GM12878 (cell line): ENCODE measurements around the gene OSBPL10. TPM values are rescaled to one million over a fixed set of nuclear protein-coding genes. Genes with fewer than 3 reads are reported as not detected.

ENCODE experiments used
- ATAC-seq: fragments of 200-7000 bp; cut with Tn5 transposase; 3 replicates; pipeline ENCODE4 v1.9.1; 2020; ENCODE audit warnings: mild to moderate bottlenecking, moderate library complexity
- BruUV-seq: library from RNA; stranded (reverse); fragments of 400-500 nt; replicated peaks from 2 replicates; lab custom pipeline; 2021; lab: Mats Ljungman, UMichigan
- CTCF ChIA-PET: fragments of 300-600 bp; sonication (Branson Sonifier 250); formaldehyde crosslinking; extraction: SDS; loops from one replicate; lab custom pipeline; 2021; ENCODE audit warnings: inconsistent platforms; lab: Yijun Ruan, JAX
- POLR2A ChIA-PET: fragments of 350-600 bp; formaldehyde crosslinking; extraction: SDS; loops from one replicate; lab custom pipeline; 2021; ENCODE audit warnings: inconsistent platforms; lab: Charles Lee
- RAD21 ChIA-PET: fragments of 300-600 bp; sonication (Branson Sonifier 250); formaldehyde crosslinking; loops from one replicate; lab custom pipeline; 2023; ENCODE audit warnings: antibody characterized with exemption; ENCODE audit not compliant: unreplicated experiment; lab: Charles Lee
- SMC1A ChIA-PET: fragments of 300-600 bp; sonication (Branson Sonifier 250); formaldehyde crosslinking; loops from one replicate; lab custom pipeline; 2023; ENCODE audit not compliant: unreplicated experiment, uncharacterized antibody; lab: Charles Lee
- DNase-seq: peaks from one replicate; pipeline ENCODE4 v3.0.0-alpha.2; 2011; ENCODE audit warnings: low read depth, low spot score
- FAIRE-seq: peaks from 3 replicates; lab custom pipeline; 2011; peaks lifted over from hg19 to GRCh38; lab: Jason Lieb, UNC
- H2AFZ ChIP-seq: 2 replicates; pipeline ENCODE4 v1.6.0; 2011; ENCODE audit warnings: low read depth, low read length, control low read depth; ENCODE audit not compliant: control insufficient read depth
- H3K27ac ChIP-seq: 2 replicates; pipeline ENCODE4 v1.5.1; 2011; ENCODE audit warnings: control low read depth; ENCODE audit not compliant: control insufficient read depth, insufficient read depth
- H3K27me3 ChIP-seq, 2 experiments: replicated peaks in 1 of 2; 2 replicates each; pipeline versions ENCODE4 v1.6.0 to v1.6.1; 2011; ENCODE audit warnings: low read length in 1 of 2; ENCODE audit not compliant: control insufficient read depth in 2 of 2, insufficient read depth in 2 of 2
- H3K36me3 ChIP-seq, 2 experiments: 2 replicates each; pipeline ENCODE4 v1.5.1; 2011; ENCODE audit warnings: low read length in 1 of 2; ENCODE audit not compliant: control insufficient read depth in 2 of 2, insufficient read depth in 2 of 2
- H3K4me1 ChIP-seq: 2 replicates; pipeline ENCODE4 v1.6.1; 2011; ENCODE audit warnings: mild to moderate bottlenecking, low read length, moderate library complexity, mixed read lengths; ENCODE audit not compliant: control insufficient read depth, insufficient read depth
- H3K4me2 ChIP-seq: 2 replicates; pipeline ENCODE4 v1.6.0; 2011; ENCODE audit warnings: control low read depth; ENCODE audit not compliant: control insufficient read depth, insufficient read depth
- H3K4me3 ChIP-seq: fragments of 200-600 bp; sonication (generic); 2 replicates; pipeline ENCODE4 v1.5.1; 2016
- H3K79me2 ChIP-seq: 2 replicates; pipeline ENCODE4 v1.6.0; 2011; ENCODE audit warnings: low read length; ENCODE audit not compliant: control insufficient read depth, insufficient read depth
- H3K9ac ChIP-seq: 2 replicates; pipeline ENCODE4 v1.8.0; 2011; ENCODE audit warnings: low read length, control low read depth, mixed read lengths; ENCODE audit not compliant: control insufficient read depth, insufficient read depth
- H3K9me3 ChIP-seq: replicated peaks from 3 replicates; pipeline ENCODE4 v1.5.1; 2011; ENCODE audit warnings: mild to moderate bottlenecking, low read length; ENCODE audit not compliant: control insufficient read depth, insufficient read depth
- H4K20me1 ChIP-seq: 2 replicates; pipeline ENCODE4 v1.6.0; 2011; ENCODE audit not compliant: control insufficient read depth, insufficient read depth
- CREM ChIP-seq: IDR thresholded peaks from 2 replicates; pipeline ENCODE4 v1.6.1; 2014; ENCODE audit warnings: antibody characterized with exemption, low read depth
- IKZF2 ChIP-seq, 2 experiments: fragments of 450-650 bp; IDR thresholded peaks; 2 replicates each; pipeline ENCODE4 v1.6.1; 2017; ENCODE audit warnings: mild to moderate bottlenecking in 2 of 2, moderate library complexity in 2 of 2
- SIX5 ChIP-seq: IDR thresholded peaks from 2 replicates; pipeline ENCODE4 v1.6.1; 2011; ENCODE audit warnings: mild to moderate bottlenecking, low read depth, low read length, moderate library complexity; ENCODE audit not compliant: severe bottlenecking
- SRF ChIP-seq, 2 experiments: IDR thresholded peaks; 2 replicates each; pipeline ENCODE4 v1.6.1; 2011; ENCODE audit warnings: low read depth in 2 of 2, low read length in 2 of 2, mild to moderate bottlenecking in 1 of 2, moderate library complexity in 1 of 2
- TCF3 ChIP-seq: IDR thresholded peaks from 2 replicates; pipeline ENCODE4 v1.6.1; 2012; ENCODE audit warnings: low read depth, mild to moderate bottlenecking, low read length, borderline replicate concordance; ENCODE audit not compliant: insufficient read depth
- TCF7 ChIP-seq: IDR thresholded peaks from 2 replicates; pipeline ENCODE4 v1.6.1; 2014; ENCODE audit warnings: antibody characterized with exemption, borderline replicate concordance
- ZZZ3 ChIP-seq: IDR thresholded peaks from 2 replicates; pipeline ENCODE4 v1.6.1; 2011; ENCODE audit warnings: low read depth; ENCODE audit not compliant: control insufficient read depth, insufficient read length
- WGBS: methylation state at CpG from one replicate; pipeline ENCODE4 v1.1.6; 2016; ENCODE audit warnings: low lambda C conversion rate; ENCODE audit not compliant: insufficient replicate concordance, insufficient coverage; ENCODE audit errors: missing lambda C conversion rate; 5-methylcytosine and 5-hydroxymethylcytosine counted together
- in situ Hi-C: fragments of 300-500 bp; cut with MboI; formaldehyde crosslinking; loops from 9 replicates; pipeline ENCODE4 v1.14.3; 2018; ENCODE audit warnings: mixed read lengths
- intact Hi-C: fragments of 100-400 bp; cut with micrococcal nuclease; formaldehyde crosslinking; loops from one replicate; pipeline ENCODE4 v1.14.2; 2022; ENCODE audit not compliant: unreplicated experiment
- polyA plus RNA-seq, 11 experiments: library from polyadenylated mRNA; depleted of rRNA in 4 of 11; unstranded in 6 of 11; stranded (reverse) in 5 of 11; fragments of >200 nt; fragmentation: Nextera tagmentation in 4 of 11; fragmentation: Illumina TruSeq in 1 of 11; extraction: Ambion mirVana in 4 of 11; extraction: Trizol in 1 of 11; gene quantifications; 1 replicate in 1 of 11; 2 replicates in 10 of 11; pipeline versions ENCODE4 v1.2.1 to v1.2.3, GENCODE V29; 2011 to 2016; ENCODE audit warnings: inconsistent platforms in 2 of 11, missing spikeins in 2 of 11, low read depth in 1 of 11
- total RNA-seq, 4 experiments: library from RNA; depleted of rRNA in 3 of 4; stranded (reverse); fragments of >200 nt in 3 of 4; fragmentation: Illumina TruSeq in 1 of 4; extraction: Trizol in 1 of 4; gene quantifications; 2 replicates each; pipeline versions ENCODE4 v1.2.1 to v1.2.3, GENCODE V29; 2013 to 2021
- TF ChIP-seq, protein P1 (sequence below): IDR thresholded peaks from 2 replicates; pipeline ENCODE4 v1.6.1; 2011; ENCODE audit warnings: borderline replicate concordance, low read depth, mild to moderate bottlenecking, moderate library complexity, low read length; ENCODE audit not compliant: insufficient read depth, poor library complexity, severe bottlenecking
- TF ChIP-seq, protein P2 (sequence below): IDR thresholded peaks from 2 replicates; pipeline ENCODE4 v1.6.1; 2012; ENCODE audit warnings: low read depth, low read length, improper control_type of control experiment

Gene OSBPL10
- total and polyA plus RNA-seq, 10 of the 15 experiments (the other 5 are each of a cell fraction or from before 2014, with no cell fraction given): 0.03 to 0.25 (median 0.09) TPM; not detected in 5

DNA sequence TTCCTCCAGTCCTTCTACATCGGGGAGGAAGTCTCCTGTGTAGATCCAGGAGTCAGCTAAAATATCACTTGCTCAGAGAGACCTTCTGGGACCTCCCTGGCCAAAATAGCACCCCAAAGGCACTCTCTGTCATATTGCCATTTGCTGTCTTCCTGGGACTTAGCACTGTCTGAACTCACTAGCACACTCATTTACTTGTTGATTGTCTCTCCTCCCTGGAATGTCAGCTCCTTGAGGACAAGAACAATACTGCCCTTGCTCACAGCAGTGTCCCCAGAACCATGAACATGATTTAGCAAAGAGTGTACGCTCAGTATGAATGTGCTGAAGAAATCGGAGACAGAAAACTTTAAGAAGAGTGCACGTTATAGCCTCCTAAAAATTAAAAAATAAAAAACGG, 245.4 kb downstream of the OSBPL10 start:
- CTCF ChIA-PET: no interaction called here
- POLR2A ChIA-PET: interaction anchor here (0.6 kb wide), 1 partner anchor 622 kb away, joined by 4 read pairs; no protein-coding TSS in a partner anchor
- H3K79me2 ChIP-seq: no peaks in the 10 kb centered on the region
- H3K4me1 ChIP-seq: no peaks in the 10 kb centered on the region
- no peak for TF ChIP-seq IKZF2 (IDR thresholded peaks at IDR 0.05)
- TF ChIP-seq TCF3: no peak
- TF ChIP-seq ZZZ3: no peak
- TF ChIP-seq SRF (IDR thresholded peaks at IDR 0.05; ENCODE audit: low read depth in 2 of 2, low read length in 2 of 2): no peak
- no peak for TF ChIP-seq CREM
- no peak for TF ChIP-seq SIX5
- no peak for TF ChIP-seq TCF7
- TF ChIP-seq, protein P1, sequence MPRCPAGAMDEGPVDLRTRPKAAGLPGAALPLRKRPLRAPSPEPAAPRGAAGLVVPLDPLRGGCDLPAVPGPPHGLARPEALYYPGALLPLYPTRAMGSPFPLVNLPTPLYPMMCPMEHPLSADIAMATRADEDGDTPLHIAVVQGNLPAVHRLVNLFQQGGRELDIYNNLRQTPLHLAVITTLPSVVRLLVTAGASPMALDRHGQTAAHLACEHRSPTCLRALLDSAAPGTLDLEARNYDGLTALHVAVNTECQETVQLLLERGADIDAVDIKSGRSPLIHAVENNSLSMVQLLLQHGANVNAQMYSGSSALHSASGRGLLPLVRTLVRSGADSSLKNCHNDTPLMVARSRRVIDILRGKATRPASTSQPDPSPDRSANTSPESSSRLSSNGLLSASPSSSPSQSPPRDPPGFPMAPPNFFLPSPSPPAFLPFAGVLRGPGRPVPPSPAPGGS: no peak
- TF ChIP-seq, protein P2, sequence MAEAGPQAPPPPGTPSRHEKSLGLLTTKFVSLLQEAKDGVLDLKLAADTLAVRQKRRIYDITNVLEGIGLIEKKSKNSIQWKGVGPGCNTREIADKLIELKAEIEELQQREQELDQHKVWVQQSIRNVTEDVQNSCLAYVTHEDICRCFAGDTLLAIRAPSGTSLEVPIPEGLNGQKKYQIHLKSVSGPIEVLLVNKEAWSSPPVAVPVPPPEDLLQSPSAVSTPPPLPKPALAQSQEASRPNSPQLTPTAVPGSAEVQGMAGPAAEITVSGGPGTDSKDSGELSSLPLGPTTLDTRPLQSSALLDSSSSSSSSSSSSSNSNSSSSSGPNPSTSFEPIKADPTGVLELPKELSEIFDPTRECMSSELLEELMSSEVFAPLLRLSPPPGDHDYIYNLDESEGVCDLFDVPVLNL: no peak
- TF ChIP-seq, all 136 proteins: peak for 0
- ChIA-PET SMC1A (no interaction called here), RAD21 (no interaction called here)
- 32% methylated on average over 5 of the region's 5 CpGs for WGBS
- ATAC-seq (no peak), FAIRE-seq (no peak), DNase-seq (no peak)
- peaks cover 3 to 4% of the 10 kb centered on the region in 2 experiments for H3K27me3 ChIP-seq
- H2AFZ ChIP-seq: no peak overlapping the region
- intact Hi-C loops: no loop called here
- H4K20me1 ChIP-seq: no peaks in the 10 kb centered on the region
- H3K9ac ChIP-seq: no peak overlapping the region
- H3K4me3 ChIP-seq: no peak overlapping the region
- no peaks in the 10 kb centered on the region for H3K9me3 ChIP-seq
- BruUV-seq: no TSS peak
- in situ Hi-C loops: no loop called here
- H3K36me3 ChIP-seq: no peaks in the 10 kb centered on the region
- no peak overlapping the region for H3K4me2 ChIP-seq
- H3K27ac ChIP-seq: no peak overlapping the region
